Esophagus muscularis mucosa (tissue), 3 donors: ENCODE results near the gene LRRC42.

Source experiments
- CTCF ChIP-seq, 3 experiments: fragments of 200-600 bp in 2 of 3; fragments of 450-650 bp in 1 of 3; sonication (generic) in 2 of 3; IDR thresholded peaks; one replicate each; pipeline ENCODE4 v1.5.1; 2017 to 2019; ENCODE audit warnings: antibody characterized with exemption in 3 of 3, mild to moderate bottlenecking in 2 of 3, moderate library complexity in 1 of 3
- EP300 ChIP-seq: sonication (generic); formaldehyde crosslinking; IDR thresholded peaks from one replicate; pipeline ENCODE4 v1.6.1; 2017; ENCODE audit warnings: antibody characterized with exemption

- TF ChIP-seq CTCF (IDR thresholded peaks at IDR 0.05) (peak; percentile 47 to 54 (median 48)), EP300 (no peak)
Observed at GRCh38 chr1:53946252-53947171, at the start of gene LRRC42.
